CD4-positive, alpha-beta T cell treated with Interferon gamma for 1 hour (primary cell): ENCODE results near the gene THYN1.
A peak's percentile ranks its signal among the peaks of the same experiment; 100 is the strongest.
"Not testable (repeated sequence)": the region's sequence is repeated elsewhere in the genome, so short reads cannot be mapped to it uniquely, and the experiment has no call there.

Experiments
- DNase-seq: peaks from one replicate; pipeline ENCODE4 v3.0.0-alpha.2; 2020

THYN1 gene

GRCh38 chr11:134273317-134273712 lies 20.2 kb upstream of the THYN1 start:
- DNase-seq, result no peak

DNA sequence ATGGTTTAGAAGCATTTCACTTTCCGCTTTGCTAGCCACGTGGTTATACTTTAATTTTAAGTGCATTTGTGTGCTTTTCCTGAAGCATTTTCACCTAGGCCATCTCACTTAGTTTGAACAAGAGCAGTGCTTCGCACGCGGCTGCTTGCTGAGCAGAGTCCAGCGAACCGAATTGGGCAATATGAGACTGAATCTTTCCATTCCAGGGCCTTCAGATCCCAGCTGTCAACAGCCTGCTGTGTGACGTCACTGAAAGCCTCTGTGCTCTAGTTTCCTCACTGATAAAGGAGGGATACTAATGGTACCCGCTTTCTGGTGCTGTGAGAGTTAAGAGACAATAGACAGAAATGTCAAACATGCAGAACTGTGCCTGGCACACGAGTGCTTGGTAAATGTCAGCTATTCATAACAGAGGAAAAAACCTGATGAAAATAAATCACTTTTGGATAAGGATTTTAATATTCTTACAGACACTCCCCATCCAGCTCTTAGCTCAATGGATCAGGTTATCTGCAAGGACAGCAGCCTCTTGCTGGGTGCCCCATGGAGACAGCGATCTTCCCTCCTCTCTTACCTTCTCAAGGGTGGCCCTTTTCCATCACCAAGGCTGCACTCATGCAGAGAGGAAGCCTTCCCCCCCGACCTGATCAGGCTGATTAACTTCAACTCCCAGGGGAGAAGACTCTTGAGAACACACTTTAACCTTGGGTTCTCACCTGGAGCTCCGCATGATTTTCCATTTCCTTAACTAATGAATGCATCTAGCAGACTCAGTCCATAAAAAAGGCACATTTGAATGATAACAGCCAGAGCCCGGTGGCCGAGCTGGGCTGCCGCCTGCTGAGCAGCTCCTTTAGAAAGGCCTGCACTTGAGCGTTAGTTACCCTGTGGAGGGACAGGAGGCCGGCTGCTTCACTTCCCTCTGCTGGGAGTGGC lies 19.5 kb upstream of the THYN1 start:
- no peak for DNase-seq

DNA sequence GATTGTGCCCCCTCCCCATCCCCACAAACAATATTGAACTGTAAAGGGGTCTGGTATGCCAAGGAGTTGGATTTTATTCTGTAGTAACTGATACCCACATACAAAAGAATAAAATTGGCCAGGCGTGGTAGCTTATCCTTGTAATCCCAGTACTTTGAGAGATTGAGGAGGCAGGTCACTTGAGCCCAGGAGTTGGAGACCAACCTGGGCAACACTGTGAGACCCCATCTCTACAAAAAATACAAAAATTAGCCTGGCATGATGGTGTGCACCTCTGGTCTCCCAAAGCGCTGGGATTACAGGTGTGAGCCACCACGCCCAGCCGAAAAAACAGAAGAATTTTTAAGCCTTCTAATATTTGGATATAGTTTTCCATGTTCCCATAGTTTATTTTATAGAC lies 18.8 kb upstream of the THYN1 start:
- DNase-seq, result no peak

GRCh38 chr11:134270250-134270714 lies 17.1 kb upstream of the THYN1 start:
- peak; percentile 8 for DNase-seq

DNA sequence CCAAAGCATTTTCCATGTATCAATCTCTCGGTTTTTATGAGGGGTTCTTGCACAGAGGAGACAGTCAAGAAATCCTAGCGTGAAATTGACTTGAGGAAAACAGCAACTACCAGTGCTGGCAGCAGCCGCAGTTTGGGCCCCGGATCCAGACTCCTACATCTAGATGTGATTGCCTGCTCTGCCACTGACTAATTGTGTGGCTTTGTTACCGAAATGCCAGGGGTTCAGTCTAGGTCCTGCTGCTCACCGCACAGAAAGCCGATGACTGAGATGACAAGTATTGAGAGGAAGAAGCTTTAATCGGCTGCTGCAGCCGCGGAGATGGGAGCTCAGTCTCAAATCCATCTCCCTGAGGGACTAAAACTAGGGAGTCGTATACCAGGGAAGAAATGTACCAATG lies 14.8 kb upstream of the THYN1 start:
- no peak for DNase-seq

GRCh38 chr11:134267461-134267860 lies 14.3 kb upstream of the THYN1 start:
- no peak for DNase-seq

GRCh38 chr11:134266841-134267251 lies 13.7 kb upstream of the THYN1 start:
- DNase-seq, result no peak

DNA sequence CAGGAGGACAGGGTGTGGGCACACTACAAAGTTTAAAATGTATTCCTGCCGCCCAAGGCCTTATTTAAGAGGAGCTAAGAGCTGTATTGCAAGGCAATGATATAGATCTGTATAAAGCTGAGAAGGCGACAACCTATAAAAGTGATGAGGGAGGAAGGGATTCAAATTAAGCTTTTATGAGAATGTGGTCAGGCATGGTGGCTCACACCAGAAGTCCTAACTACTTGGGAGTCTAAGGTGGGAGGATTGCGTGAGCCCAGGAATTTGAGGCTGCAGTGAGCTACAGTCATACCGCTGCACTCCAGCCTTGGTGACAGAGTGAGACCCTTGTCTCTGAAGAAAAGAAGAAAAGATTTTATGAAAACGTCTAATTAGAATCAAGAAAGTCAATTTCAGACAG lies 13.3 kb upstream of the THYN1 start:
- no peak for DNase-seq

- DNase-seq, result no peak
Observed at GRCh38 chr11:134264966-134265764, 12.0 kb upstream of the THYN1 start.

GRCh38 chr11:134261626-134262488 lies 8.7 kb upstream of the THYN1 start:
- no peak for DNase-seq

DNA sequence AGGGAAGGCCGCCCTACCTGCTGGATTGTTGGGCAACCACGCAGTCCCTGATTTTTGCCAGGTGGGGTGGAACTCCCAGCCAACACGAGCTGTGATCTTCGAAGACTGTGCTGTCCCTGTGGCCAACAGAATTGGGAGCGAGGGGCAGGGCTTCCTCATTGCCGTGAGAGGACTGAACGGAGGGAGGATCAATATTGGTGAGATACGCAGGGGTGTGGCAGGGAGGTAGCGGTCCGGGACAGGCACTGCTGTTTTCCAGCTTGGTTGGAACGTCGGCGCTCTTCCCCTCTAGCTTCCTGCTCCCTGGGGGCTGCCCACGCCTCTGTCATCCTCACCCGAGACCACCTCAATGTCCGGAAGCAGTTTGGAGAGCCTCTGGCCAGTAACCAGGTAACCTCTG lies 7.8 kb upstream of the THYN1 start:
- DNase-seq, result no peak

GRCh38 chr11:134260503-134260902 lies 7.4 kb upstream of the THYN1 start:
- no peak for DNase-seq

DNA sequence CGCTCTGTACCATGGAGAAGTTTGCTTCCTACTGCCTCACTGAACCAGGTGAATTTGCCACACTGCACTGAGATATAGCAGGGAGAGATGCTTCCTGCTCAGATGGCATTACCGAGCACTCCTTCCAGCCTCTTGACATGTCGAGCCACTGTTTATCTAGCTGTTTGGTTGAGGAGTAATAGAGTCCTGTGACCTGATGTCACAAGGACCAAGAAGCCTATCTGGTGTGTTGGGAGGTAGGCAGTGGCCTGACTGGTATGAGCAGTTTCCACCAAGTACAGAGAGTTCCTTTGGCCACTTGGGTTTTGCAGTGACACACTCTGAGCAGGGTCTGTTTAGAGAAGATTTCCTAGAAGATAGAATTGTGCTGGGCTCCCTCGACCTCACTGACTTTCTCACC lies 5.4 kb upstream of the THYN1 start:
- no peak for DNase-seq

GRCh38 chr11:134257101-134257500 lies 3.9 kb upstream of the THYN1 start:
- no peak for DNase-seq

GRCh38 chr11:134255184-134255561 lies 2.0 kb upstream of the THYN1 start:
- not testable (repeated sequence) for DNase-seq

GRCh38 chr11:134254433-134255183 lies 1.5 kb upstream of the THYN1 start:
- no peak for DNase-seq

DNA sequence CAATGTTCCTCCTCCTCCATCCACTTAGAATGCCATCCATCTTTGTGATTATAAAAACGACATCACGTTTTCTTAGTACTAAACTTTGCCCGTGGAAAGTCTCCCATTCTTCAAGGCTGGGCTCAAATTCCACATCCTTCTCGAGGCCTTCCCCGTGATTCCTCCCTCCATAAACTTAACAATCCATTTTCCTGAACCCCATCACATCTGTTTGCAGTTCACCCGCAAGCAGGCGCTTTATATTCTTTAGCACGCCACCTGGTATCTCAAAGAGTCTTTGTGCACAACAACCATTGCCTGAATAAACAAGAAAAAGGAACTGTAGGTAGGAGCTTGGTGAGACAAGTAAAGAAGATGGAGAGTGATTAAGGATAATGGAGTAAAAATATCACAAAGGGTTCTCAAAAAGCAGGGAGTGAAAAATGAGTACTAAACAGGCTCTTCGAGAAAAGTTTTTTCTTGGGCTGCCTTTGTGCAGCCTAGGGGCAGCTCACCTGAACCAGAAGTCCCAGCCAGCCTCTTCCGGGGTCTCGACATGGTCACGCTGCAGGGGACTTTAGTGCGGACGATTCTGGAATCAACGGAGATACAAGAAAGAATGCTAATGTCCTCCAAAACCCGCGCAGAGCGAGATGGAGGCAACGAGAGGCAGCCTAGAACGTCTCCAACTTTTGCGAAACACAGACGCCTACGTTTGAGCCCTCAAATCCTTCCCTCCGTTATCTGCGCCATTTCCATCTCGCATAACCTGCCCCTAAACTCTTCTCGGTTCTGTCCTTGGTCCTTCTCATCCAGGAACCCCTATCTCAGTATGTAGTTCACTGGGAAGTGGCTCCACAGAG lies 585 bp downstream of the THYN1 start:
- DNase-seq, result no peak

- no peak for DNase-seq
Observed at GRCh38 chr11:134250675-134251074, 2.5 kb downstream of the THYN1 start.

DNA sequence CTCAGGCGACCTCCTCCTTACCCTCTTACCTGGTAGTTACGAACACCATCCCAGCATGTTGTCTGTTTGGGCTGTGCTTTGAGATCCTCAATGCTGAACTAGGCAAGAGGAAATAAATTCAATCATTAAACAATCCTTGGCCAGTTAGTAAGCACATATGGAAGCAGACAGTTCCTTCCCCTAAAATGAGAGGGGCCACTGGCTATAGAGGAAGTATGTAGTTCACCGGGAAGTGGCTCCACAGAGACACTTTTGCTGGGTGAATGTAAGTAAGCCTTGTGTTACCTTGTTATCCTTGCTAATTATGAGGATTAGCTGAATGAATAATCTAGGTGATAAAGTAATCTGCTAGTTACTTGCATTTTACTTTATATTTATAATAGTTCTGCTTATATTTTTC lies 2.9 kb downstream of the THYN1 start:
- no peak for DNase-seq

DNA sequence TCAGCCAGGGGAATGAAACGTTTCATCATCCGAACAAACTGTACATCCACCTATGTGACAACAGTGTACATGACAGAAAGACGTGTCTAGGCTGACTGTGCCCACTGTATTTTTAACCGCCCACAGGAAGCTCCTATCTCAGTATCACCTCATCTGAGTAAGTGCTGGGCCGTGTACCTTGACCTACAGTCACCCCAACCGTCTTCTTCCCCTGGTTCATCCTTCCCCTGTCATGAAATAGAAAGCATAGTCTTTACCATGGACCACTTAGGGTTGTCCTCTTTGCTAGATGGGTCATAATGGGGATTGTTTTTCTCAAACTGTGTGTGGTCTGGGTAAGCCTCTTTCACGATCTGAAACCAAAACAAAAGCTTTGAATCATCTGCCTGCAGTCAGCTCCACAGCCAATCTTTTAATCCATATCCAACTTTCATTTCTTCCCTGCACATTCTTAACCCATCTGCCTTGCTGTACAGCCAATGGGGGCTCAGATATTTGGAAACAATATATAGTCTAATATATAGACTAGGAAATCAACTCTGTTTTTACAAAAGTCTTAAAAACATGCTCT lies 4.2 kb downstream of the THYN1 start:
- no peak for DNase-seq

GRCh38 chr11:134246678-134247077 lies 6.5 kb downstream of the THYN1 start:
- DNase-seq, result no peak
